GM21390 (cell line): ENCODE results near the gene POLR2E.

Experiments
- ATAC-seq: cut with Tn5 transposase; IDR thresholded peaks from one replicate; pipeline ENCODE4 v1.9.1; 2021; ENCODE audit not compliant: unreplicated experiment

Gene POLR2E

DNA sequence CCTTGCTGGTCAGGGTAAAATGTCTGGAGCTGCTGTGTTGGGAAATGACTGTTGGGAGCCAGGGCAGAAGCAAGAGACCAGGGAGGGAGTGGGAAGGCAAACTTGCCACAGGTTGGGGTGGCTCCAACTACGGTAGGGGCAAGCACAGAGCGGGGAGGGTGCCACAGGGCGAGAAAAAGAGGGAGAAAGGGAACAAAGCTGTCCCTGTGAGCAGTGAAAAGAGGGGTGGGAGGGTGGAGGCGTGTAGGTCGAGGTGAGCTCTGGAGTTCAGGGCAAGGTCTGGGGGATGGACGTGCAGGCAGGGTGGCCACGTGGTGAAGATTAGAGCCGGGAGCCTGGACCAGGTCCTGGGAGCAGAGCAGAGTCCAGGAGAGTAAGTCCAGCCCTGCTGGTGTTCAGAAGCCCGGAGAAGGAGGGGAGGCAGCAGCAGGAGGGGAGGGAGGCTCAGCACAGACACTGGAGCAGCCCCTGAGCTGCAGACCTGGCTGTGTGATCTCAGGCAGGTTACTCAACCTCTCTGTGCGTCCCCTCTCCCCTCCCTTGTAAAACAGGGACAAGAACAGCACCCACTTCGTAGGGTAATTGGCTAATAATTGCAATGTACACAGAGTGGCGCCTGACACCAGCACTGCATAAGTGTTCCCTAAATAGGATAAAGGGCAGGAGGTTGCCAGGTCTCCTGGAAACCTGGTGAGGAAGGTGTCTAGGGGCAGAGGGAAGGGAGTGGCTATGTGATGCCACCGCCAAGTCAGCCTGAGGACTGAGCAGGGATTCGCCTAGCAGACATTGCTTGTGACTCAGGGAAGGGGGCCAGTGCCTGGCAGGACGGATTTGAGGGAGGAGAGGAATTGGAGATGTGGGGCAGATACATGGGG lies 3.2 kb upstream of the POLR2E start:
- no peak for ATAC-seq

DNA sequence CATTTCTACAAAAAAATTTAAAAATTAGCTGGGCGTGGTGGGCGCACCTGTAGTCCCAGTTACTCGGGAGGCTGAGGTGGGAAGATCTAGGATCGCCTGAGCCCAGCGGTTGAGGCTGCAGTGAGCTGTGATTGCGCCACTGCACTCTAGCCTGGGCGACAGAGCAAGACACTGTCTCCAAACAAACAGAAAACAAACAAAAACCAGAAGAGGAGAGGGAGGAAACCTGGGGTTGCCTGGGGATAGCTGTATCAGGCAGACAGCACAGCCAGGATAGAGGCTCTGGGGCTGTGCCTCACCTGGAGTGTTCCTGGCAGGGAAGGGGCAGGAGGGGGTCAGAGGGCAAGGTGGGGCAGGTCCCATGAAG lies 2.6 kb upstream of the POLR2E start:
- ATAC-seq: no peak

- ATAC-seq: no peak
Observed at GRCh38 chr19:1094655-1094977, 559 bp downstream of the POLR2E start.

GRCh38 chr19:1093811-1094553 lies 1.2 kb downstream of the POLR2E start:
- ATAC-seq: no peak

- ATAC-seq: no peak
Observed at GRCh38 chr19:1093330-1093729, 1.8 kb downstream of the POLR2E start.

GRCh38 chr19:1091544-1092175 lies 3.5 kb downstream of the POLR2E start:
- no peak for ATAC-seq

DNA sequence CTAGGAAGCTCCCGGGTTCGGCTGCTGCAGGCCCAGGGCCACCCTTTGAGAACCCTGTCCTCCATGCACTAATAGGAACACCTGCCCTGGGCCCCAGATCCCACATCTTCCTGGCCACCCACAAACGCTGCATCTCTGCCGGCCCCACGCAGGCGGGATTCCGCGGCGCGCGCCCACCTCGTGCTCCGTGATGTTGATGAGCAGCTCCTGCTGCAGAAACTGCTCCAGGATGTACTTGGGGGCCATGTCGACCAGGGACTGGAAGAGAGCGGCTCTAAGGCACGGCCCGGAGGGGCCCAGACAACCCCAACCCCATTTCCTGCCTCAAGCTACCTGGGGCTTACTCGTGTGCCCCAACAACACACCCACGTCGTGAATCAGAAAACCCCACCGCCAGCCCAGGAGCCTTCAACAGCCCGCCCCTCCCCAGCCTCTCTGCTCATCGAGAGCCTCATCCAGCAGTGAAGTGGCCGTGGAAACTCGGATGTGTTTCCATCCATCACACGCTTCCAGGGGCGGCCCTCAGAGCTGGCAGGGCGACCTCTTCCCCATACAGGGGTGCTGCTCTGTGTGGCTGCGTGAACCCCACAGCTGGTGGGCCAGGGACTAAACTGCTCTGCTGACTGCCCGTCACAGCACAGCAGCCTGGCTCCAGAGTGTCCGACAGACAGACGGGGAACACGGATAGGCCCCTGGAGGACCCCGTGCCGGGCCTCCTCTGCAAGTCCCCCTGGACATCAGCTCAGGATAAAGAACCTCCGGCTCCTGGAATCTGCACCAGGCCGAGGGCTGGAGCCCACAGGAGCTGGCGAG lies 4.2 kb downstream of the POLR2E start:
- no peak for ATAC-seq

- no peak for ATAC-seq
Observed at GRCh38 chr19:1089891-1090290, 5.3 kb downstream of the POLR2E start.

GRCh38 chr19:1089126-1089771 lies 5.9 kb downstream of the POLR2E start:
- no peak for ATAC-seq

DNA sequence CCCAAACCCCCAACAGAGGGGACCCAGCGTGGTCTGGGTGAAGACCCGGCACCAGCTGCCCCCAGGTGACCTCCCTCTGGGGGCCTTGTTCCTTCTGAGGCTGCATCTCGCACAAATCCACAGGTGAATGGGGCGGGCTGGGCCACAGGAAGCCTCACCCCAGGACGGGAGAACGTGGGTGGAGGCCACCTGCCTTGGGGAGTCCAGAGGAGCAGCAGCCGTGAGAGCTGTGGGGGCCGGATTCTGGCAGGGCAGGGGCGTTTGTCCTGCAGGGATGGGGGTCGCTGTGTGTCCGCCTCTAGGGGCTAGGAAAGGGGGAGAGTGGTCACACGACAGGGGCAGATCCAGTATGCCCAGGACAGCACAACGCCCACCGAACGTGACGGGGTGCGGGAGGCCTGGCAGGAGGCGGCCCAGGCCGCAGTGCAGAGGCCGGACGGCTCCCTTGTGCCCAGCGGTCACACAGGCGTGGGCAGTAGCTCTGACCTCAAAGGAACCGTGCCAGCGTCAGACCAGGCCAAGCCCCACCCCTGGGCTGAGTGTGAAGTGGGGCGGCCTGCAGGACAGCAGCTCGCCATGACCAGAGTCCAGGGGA lies 6.7 kb downstream of the POLR2E start:
- no peak for ATAC-seq

DNA sequence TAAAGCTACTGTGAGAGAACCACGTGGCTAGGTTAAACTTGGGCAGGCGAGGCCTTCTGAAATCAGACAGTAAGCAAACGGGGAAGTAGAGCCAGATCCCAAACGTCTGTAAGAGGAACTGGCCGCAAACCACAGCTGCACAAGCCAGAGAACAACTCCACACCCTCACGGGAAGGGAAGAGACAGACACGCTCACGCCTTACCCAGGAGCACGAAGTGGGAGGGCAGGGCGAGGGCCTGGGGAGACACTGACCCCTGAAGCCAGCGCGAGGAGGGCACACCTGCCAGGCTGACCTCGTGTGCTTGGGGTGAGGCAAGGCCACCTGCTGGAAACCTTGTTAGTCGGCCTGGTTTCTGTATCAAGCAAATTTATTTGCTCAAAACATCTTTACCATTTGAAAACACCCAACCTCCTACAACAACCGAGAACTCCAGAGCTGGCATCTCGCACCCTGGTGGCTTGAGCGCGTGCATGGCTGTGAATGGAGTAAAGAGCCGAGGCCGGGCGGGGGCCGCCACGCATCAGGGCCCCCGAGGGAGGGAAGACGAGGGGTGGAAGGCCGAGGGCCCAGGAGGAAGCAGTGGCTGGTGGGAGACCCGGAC lies 7.3 kb downstream of the POLR2E start:
- ATAC-seq: no peak

DNA sequence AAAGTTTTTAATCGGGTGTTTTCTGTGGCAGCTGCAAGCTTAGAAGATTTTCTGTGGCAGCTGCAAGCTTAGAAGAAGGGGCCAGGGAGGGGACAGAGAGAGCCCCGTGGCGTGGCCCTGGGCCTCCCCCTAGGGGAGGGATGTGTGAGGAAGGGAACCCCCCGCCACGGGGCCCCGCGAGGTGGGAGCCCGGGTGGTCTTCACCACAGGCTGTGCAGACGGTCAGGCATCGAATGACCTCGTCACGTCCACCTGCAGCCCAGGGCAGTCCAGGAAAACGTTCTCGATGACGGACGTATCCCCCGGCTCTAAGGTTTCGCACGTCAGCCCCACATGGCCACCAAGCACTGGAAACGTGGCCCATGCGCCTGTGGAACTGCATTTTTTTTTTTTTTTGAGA lies 8.6 kb downstream of the POLR2E start:
- ATAC-seq: no peak

- no peak for ATAC-seq
Observed at GRCh38 chr19:1085676-1086442, 9.3 kb downstream of the POLR2E start.

- ATAC-seq: no peak
Observed at GRCh38 chr19:1085053-1085658, 10.0 kb downstream of the POLR2E start.

GRCh38 chr19:1084024-1084868 lies 10.9 kb downstream of the POLR2E start:
- no peak for ATAC-seq

DNA sequence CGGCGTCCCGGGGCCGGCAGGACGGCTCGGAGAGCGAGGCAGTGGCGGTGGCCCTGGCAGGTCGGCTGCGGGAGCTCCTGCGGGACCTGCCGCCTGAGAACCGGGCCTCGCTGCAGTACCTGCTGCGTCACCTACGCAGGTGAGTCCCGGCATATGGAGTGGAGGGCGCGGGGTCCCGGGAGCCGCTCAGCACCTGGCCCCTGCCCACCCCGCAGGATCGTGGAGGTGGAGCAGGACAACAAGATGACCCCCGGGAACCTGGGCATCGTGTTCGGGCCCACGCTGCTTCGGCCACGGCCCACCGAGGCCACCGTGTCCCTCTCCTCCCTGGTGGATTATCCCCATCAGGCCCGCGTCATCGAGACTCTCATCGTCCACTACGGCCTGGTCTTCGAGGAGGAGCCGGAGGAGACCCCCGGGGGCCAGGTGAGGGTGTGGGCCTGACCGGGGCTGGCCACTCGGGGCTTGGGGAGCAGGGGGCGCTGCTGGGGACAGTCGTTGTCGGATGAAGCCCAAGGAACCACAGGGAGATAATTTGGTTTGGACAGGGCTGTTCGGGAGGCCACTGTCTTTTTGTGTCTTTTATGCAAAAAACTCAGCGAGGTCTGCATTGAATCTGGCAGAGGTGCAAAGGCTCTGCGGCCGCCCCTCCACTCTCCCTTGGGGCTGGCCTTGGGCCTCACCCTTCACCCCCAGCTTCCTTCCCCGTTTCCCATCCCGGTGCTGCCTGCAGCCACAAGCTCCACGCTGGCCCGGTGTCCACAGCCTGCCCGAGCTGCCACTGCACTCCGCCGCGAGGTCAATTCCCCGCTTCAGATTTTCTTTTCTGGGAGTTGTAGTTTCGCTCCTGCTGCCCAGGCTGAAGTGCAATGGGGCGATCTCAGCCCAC lies 12.0 kb downstream of the POLR2E start:
- ATAC-seq: no peak
